AG09309 (cell line): Measurements from ENCODE around the gene SEC22A.

ENCODE experiments used
- DNase-seq: peaks from one replicate; pipeline ENCODE4 v3.0.0-alpha.2; 2010; ENCODE audit warnings: low read depth
- H3K4me3 ChIP-seq: 2 replicates; pipeline ENCODE4 v1.5.1; 2011; ENCODE audit warnings: mild to moderate bottlenecking, low read depth, low read length, moderate library complexity; ENCODE audit not compliant: control insufficient read depth
- CTCF ChIP-seq: IDR thresholded peaks from 2 replicates; pipeline ENCODE4 v1.5.1; 2011; ENCODE audit warnings: mild to moderate bottlenecking, low read depth, low read length, inconsistent platforms; ENCODE audit not compliant: insufficient read depth, control insufficient read depth; ENCODE audit errors: missing control alignments

Gene SEC22A

GRCh38 chr3:123321806-123322205 lies 120.1 kb downstream of the SEC22A start:
- TF ChIP-seq CTCF = no peak
- no peak for DNase-seq
- no peak overlapping the region for H3K4me3 ChIP-seq

- no peak for TF ChIP-seq CTCF
These were observed 121.1 kb downstream of the SEC22A start for GRCh38 chr3:123322866-123323265.

More at GRCh38 chr3:123322866-123323265, 121.1 kb downstream of the SEC22A start:
- DNase-seq = no peak
- no peak overlapping the region for H3K4me3 ChIP-seq
